NCI-H1930 (cell line): ENCODE results near the gene VSIG2.

Experiments
- DNase-seq, 2 experiments: peaks; one replicate each; lab custom pipeline; 2025; lab: John Stamatoyannopoulos, UW

VSIG2 gene

GRCh38 chr11:124763156-124763947 is 11.3 kb upstream of the VSIG2 start:
- peak; percentile 43 to 72 for DNase-seq

DNA sequence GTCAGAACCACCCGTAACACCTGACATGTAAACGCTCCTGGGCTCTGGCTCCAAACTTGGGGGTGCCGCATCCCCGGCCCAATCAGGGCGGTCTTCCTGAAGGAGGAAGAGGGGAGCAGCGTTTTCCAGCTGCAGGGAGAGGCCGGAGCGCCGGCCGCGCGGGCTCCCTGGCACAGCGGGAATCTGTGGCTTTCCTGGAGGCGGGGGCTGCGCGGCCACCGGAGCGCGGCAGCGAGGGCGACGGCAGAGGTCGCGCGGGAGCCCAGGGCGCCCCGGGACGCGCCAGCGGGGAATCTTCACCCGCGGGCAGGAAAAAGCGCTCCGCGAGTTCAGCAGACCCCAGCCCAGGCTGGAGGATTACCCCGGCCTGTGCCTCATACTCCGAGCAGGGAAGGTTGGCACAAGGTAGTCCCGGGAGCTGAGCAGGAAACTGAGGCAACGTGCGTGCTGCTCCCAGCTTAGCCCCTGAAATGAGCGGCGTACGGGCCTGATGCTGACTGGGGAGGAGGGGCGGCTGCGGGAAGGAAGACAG is 10.6 kb upstream of the VSIG2 start:
- peak in 1 of 2 experiments; percentile 50 for DNase-seq

GRCh38 chr11:124762105-124762623 is 10.1 kb upstream of the VSIG2 start, which contains the start of gene ESAM:
TSS of gene ESAM (minus strand) at chr11:124762290. CDS start at chr11:124762154, 136 bp downstream.
- peak in 1 of 2 experiments; percentile 56 for DNase-seq

- DNase-seq, result no peak
Observed at GRCh38 chr11:124761301-124762104, 9.4 kb upstream of the VSIG2 start.

- no peak for DNase-seq
Observed at GRCh38 chr11:124760806-124761205, 8.8 kb upstream of the VSIG2 start.

DNA sequence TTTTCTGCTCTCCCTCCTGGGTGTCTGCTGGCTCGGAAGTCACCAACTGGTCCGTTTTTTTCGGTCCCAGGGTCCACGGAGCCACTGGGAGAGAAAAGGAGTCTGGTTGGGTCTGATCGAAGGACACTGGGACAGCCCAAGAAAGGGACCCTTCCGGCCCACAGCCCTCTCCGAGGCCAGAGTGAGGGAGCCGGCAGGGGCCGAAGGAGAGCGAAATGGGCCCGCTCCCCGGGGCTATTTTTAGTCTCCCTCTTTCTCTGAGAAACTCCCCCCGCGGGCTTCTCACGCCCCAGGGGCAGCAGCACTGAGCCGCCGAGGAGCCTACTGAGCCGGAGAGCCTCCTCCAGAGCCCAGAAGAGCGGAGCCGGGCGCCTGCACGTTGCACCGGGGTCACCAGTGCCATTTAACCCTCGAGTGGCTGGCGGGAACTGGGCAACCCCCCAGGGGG is 8.2 kb upstream of the VSIG2 start:
- no peak for DNase-seq

DNA sequence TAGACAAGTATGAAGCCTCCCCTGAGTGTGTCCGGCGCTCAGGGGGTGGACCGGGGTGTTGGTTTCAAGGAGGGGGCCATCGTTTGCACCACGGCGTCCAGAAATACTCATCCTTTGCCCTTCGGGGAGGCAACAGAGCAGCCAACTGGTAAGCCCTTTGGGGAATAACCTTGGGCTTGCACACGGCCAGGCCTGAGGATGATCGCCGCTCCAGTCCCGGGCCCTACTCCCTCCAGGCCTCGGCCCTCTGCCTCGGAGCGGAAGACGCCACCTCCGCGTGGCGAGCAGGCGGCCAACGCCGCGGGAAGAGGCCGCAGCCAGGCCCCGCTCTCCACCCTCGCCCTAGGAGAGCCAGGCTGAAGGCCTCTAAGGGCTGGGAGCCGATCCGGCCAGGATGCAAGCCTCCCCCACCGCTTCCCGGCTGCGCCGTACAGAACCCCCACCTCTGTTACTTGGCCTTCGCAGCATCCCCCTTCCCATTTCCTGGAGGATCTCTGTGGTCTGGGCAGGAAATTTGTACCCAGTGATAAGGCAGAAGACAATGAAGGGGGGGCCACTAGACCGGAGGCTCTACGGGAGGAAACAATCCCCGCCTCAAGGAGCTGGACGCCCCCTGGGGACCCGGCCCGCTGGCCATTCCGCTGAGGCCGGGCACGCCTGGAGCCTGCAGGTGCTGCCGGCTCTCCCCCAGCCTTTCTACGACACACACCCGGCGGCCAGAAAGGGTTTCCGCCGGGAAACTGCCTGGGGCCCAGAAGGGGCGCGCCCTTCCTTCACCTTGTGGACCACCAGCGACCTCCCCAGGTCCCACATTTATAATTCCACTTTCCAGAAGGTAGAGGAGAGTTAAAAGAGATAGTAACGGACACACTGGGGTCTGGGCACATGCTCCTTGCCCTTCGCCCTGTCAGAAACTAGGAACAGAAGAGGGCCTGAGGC is 7.5 kb upstream of the VSIG2 start:
- DNase-seq, result no peak

DNA sequence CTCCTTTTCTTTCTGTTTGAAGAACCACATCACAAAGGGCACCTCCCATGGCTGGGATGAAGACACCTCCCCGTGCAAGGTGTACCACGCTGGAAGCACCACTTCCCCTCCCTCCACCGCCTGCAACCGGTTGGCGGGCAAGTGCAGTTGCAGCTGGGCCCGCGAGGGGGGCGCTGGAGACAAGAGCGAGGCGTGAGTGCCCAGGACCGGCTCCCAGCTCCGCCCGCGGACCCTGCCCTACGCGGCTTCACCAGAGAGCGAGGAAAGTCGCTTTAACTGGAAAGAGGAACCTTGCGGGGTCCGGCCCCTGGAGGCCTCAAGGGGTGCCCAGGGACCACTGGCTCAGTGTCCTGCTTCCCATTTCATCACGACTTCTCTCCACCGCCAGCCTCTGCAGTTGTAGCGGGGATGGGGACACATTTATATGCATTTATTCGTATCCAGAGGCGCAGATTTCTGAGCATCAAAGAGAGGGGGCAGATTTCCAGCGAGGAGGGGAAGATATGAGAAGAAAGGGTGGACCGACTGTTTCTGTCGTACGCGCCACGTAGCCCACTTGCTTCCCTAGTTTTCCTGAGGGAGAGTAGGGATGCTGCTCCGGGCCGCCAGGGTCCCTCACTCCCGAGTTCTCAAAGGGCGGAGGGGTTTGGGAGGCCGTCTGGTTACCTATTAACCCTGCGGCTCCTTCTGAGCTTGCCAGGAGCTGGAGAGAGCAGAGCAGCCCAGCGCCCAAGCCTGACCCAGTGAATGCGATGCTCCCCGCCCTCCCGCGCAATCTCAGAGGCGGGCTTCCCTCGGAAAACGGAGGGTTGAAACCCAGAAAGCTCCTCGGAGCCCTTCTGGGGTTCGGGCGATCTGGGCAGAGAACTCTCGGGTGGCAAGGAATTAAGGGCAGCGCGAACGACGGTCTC is 6.6 kb upstream of the VSIG2 start:
- DNase-seq, result peak; percentile 25 to 47

GRCh38 chr11:124757320-124757719 is 5.3 kb upstream of the VSIG2 start:
- DNase-seq, result no peak

GRCh38 chr11:124756753-124757227 is 4.7 kb upstream of the VSIG2 start:
- no peak for DNase-seq

GRCh38 chr11:124756033-124756752 is 4.1 kb upstream of the VSIG2 start:
- no peak for DNase-seq

GRCh38 chr11:124754710-124755109 is 2.7 kb upstream of the VSIG2 start:
- no peak for DNase-seq

DNA sequence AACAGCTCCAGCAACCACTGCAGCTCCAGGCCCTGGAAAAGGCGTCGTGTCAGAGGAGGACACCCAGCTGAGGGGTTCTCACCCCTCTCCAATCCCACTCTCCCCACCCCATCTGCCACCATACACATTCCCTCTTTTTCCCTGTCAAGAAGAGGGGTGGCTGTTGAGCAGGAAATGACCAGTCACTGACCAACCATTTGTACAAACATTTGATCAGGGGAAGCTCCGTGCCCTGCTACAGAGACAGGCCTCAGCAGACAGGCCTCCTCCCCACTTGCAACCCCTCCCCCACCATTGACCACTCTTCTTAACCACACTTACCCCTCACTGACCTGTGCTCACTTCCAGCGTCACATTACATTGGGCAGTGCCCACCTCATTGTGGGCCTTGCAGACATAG is 2.3 kb upstream of the VSIG2 start:
- no peak for DNase-seq

DNA sequence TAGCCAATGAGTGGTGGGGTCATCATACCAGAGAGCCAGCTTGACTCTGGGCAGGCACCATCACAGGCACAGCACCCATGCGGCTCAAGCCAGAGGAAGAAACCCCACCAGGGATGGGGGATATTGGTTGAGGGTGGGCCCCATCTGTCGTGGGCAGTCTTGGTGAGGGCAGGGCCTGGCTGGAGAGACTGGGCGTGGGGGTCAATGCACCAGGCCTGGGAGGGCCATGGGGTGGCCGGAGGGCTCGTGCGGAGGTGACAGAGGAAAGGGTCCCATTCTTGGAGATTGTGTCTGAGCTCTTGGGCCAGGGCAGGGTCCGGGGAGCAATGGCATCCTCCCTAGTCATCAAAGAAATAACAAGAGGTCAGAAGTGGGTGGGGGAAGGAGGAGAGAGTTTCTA is 1.6 kb upstream of the VSIG2 start:
- DNase-seq, result no peak

DNA sequence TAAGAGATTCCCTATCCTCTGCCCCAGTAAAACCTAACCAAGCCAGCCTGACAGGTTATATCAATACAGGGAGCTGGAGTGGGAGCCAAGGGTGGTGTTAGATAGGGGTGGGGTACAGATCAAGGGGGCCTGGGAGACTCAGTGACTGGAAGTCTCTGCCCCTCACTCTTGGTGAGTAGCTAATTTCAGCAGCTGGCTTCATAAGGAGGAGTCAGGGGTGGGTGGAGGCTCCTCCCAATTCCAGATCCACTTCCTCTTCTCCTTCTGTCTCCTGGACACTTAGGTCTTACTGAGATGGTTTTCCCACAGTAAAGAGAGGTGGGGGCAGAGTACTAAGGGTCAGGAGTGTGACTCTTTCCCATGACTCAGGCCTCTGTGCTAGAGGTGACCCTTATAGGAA is 1.1 kb upstream of the VSIG2 start:
- DNase-seq, result no peak

DNA sequence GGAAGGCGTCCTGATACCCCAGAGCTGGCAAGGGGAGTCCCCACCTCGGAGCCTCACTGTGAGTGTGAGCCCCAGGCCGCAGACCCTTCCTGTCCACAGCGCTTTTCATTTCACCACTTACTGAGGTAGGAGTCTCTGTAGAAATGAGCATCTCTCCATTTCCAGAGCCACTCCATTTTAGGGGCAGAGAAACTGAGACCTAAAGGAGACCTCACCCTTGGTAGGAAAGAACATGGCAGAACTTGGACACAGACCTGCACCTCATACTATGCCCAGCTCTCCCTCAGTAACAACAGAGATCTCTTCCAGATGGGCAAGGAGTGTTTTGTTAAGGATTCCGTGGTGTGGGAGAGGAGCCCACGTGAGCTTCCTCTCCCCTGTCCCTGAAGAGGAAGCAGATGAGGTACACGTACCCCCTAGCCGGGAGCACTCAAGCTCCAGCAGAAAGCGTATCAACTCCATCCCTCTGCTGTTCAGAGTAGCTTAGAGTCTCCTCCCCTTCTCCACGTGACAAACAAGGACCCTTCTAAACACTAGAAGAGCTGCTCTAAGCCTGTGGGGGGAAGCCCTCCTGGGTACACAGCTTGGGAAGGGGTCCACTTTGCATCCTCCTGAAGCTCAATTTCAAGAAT is 532 bp upstream of the VSIG2 start:
- no peak for DNase-seq

GRCh38 chr11:124751391-124751740 is 689 bp downstream of the VSIG2 start:
- no peak for DNase-seq

- DNase-seq, result no peak
Observed at GRCh38 chr11:124749912-124750311, 2.1 kb downstream of the VSIG2 start.
